Skeletal muscle cell (primary cell): ENCODE data around the gene CLK1.
"Not testable (repeated sequence)": the region's sequence is repeated elsewhere in the genome, so short reads cannot be mapped to it uniquely, and the experiment has no call there.

Source experiments
- DNase-seq: peaks from one replicate; pipeline ENCODE4 v3.0.0-alpha.2; 2010; ENCODE audit warnings: low read depth
- H3K4me3 ChIP-seq: 2 replicates; pipeline ENCODE4 v1.5.1; 2011; ENCODE audit warnings: low read depth, mild to moderate bottlenecking, control low read depth, low read length, moderate library complexity

Gene CLK1

DNA sequence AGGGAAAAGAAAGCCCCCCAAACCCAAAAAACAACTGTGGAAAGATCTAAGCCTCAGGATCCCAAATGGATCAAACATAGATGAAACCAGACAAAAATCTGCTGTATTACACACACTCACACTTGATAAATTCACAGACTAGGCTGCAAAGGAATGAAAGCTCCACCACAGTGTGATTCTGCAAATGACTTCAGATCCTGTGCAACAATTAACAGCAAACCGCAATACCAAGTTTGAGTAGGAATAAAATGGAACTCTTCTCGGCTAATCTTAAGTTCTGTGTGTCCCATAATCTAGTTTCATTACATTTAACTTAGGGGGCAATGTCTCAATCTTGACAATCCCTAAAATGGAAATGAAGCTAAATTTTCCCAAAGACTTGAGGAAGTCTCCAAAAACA is 11.9 kb downstream of the CLK1 start:
- H3K4me3 ChIP-seq: no peak overlapping the region
- no peak for DNase-seq

DNA sequence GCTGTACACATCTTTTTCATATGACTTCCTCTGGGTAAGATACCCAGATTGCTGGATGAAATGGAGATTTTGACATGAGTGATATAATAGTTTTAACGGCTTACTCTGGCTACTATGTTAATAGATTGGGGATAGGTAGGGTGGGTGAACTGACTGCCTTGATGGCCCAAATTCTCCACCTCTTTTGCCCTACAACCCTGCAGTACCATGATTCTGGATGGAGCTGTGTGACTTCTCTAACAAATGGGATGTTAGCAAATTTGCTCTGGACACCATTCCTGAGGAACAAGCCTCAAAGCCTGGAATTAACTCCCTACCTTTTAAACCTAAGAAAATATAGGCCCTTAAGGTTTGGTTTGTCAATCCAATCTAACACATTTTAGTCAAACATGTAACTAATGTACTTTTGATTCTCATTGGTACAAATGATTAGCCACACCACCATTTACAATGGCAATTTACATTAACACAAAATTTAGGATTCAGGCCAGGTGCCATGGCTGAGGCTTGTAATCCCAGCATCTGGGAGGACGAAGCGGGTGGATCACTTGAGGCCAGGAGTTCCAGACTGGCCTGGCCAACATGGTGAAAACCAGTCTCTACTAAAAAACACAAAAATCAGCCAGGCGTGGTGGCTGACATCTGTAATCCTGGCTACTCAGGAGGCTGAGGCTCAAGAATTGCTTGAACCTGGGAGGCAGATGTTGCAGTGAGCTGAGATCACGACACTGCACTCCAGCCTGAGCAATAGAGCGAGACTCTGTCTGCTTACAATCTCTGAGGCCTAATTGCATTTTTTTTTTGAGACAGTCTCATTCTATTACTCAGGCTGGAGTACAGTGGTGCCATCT is 12.8 kb downstream of the CLK1 start:
- no peak overlapping the region for H3K4me3 ChIP-seq
- DNase-seq: no peak

DNA sequence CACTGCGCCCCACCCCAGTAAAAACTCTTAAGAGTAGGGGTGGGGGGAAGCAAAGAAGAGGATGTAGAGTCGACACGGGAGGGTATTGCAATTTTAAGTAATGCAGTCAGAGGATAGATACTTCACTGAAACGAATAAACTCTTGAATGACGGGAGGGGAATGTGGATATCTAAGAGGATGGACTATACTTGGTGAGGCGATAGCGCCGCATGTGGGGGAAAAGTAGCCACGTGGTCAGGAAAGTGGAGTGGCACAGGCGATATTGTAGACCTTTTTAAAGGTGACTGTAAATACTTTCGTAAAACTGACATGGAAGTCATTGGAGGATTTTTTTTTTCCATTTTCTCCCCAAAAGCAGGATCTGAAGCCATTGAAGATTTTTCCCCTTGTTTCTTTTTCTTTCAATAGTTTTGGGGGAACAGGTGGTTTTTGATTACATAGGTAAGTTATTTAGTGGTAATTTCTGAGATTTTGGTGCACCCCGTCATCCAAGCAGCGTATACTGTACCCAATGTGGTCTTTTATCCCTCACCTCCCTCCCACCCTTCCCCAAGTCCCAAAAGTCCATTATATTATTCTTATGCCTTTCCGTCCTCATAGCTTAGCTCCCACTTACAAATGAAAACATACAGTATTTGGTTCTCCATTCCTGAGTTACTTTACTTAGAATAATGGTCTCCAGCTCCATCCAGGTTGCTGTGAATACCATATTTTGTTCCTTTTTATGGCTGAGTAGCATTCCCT is 13.8 kb downstream of the CLK1 start:
- no peak for DNase-seq
- no peak overlapping the region for H3K4me3 ChIP-seq

DNA sequence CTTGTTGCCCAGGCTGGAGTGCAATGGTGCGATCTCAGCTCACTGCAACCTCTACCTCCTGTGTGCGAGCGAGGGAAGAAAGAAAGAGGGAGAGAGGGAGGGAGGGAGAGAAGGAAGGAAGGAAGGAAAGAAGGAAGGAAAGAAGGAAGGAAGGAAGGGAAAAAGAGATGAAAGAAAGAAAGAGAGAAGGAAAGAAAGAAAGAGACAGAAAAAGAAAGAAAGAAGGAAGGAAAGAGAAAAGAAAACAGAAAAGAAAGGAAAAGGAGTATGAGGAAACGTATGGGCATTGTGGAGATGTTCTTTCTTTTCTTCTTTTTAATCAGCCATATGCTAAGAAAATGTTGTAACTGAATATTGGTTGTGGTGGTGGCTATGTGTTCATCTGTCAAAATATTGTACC is 16.5 kb downstream of the CLK1 start:
- H3K4me3 ChIP-seq: no peak overlapping the region

DNA sequence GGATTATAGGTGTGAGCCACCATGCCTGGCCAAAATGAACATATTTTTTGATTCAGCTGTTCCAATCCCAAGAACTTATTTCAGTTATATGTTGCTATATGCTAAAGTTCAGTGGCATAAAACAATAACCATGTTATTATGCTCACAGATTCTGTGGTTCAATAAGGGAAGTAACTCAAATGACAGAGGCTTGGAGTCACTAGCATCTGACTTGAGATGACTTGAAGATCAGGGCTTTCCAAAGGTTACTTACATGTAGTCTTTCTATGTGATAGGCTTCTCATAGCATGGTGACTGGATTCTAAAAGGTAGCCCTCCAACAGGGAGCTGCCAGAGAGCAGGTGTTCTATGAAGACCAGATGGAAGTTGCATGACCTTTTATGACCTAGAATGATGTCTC is 17.2 kb downstream of the CLK1 start:
- no peak overlapping the region for H3K4me3 ChIP-seq
- no peak for DNase-seq

More for the DNA sequence above, 16.5 kb downstream of the CLK1 start:
- DNase-seq: no peak

DNA sequence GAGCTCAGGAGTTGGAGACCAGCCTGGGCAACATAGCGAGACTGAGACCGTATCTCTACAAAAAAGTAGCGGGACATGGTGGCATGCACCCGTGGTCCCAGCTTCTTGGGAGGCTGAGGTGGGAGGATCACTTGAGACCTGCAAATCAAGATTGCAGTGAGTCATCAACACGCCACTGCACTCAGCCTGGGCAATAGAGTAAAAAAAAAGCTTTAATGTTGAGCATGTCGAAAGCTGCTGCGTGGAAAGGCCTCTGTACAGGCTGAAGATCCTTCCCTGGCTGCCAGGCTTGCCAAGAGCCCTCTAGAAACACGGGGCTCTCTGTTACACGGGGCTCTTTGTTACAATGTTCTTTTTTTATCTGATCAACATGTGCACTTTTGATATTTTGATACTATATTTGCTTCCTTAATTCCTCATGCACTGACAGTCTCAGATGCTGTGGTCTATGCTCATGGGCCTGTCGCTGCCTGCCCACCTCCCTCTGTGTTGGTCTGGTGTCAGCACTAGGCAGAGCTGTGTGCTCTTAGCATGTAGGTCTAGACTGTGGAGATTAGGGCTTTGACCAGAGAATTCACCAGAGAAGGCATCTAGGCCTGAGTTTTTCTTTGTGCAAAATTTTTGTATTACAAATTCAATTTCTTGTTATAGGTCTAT is 18.7 kb downstream of the CLK1 start:
- no peak overlapping the region for H3K4me3 ChIP-seq
- DNase-seq: no peak

DNA sequence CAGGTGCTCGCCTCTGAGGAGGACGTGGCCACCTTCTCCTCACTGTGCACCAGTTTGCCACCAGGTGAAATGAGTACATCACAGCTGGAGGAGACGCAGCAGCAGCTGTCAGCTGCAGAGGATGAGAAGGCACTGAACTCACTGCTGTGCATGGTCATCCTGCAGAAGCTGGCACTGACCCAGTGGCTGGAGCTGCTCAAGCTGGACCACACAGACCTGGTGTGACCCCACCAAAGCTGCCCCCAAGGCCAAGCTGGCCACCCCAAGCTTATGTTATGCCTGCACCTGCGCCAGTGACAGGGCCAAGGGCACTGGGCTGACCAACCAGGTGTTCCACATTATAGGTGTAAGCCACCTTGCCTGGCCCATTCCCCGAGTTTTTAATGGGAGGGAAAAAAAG is 19.3 kb downstream of the CLK1 start:
- H3K4me3 ChIP-seq: no peak overlapping the region
- DNase-seq: no peak

DNA sequence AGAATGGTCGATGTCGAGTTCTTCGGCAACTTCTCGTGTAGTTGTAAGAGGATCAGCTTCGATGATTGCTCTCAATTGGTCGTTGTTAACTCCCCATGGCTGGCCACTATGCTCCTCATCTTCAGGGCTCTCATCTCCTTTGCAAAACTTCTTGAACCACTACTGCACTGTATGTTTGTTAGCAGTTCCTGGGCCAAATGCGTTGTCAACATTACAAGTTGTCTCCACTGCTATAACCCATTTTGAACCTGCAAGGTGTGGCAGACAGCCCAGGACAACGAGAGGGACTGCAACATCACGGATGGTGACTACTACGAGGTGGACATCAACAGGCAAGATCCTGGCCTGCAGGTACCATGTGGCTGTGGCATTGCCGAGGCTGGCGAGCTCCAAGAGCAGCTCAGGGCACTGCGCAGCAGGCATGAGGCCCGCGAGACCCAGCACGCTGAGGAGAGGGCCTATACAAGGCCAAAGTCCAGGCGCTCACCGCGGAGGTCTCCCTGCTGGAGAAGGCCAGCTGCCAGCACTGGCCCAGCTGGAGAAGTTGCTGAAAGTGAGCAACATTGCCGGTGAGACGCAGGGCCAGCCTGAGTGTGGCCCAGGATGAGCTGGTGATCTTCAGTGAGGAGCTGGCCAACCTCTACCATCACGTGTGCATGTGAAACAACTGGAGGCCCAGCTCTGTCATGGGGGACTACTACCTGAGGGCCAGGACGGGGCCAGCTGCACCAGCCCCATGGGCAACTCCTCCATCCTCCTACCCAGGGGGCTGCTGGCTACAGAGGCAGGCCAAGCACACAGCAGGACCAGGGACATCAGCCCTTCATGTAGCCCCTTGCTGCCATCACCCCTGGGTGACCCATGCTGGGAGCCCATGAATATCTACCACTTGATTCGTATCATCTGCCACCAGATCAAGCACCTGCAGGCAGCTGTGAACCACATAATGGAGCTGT is 20.2 kb downstream of the CLK1 start:
- no peak overlapping the region for H3K4me3 ChIP-seq
- no peak for DNase-seq

DNA sequence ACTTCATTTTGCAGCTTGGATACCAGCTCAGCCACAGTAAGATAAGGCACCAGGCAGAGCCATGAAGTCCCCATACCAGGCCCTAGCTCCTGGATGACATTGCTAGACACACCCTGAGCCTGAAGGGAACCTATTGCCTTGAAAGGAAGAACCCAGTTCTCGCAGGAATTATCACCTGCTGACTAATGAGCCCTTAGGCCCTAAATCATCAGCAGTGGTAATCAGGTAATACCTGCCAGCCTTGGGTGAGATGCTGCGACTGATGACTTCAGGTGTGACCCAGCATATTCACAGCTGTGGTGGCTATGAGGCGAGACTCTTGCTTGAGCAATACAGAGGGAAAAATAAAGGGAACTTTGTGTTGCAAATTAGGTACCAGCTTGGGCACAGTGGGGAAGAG is 24.9 kb downstream of the CLK1 start:
- H3K4me3 ChIP-seq: no peak overlapping the region
- DNase-seq: no peak

DNA sequence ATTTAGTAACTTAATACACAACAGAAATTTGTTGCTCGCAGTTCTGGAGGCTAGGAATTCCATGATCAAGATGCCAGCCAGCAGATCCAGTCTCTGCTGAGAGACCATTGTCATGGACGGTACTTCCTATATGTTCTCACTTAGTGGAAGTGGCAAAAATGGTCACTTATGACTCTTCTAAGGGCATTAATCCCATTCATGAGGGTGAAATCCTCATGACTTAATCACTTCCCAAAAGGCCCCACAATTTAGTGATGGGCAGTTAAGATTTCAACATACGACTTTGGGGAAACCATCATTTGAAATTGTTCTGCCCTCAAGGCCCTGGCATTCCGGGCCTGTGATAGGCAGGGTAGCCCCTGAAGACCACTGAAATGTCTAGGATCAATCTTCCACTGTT is 29.8 kb downstream of the CLK1 start:
- DNase-seq: no peak
- no peak overlapping the region for H3K4me3 ChIP-seq

DNA sequence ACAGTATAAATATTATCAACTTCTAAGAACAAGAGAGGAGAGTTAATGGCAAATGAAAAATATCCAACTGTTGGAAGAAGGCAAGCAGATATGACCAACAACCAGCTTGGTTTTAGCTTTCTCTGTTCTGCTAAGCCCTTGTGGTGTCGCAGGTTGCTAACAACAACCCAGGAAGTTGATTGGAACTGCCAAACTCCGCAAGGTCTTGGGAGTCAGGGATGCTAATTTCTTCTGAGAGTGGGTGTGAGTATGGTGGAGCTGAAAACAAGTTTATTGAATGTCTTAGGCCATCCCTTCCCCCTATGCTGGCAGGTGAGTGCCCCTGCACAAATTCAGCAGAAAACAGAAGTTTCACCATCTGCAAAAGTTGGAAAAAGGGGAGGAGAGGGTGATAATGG is 35.2 kb downstream of the CLK1 start:
- DNase-seq: no peak
- no peak overlapping the region for H3K4me3 ChIP-seq

DNA sequence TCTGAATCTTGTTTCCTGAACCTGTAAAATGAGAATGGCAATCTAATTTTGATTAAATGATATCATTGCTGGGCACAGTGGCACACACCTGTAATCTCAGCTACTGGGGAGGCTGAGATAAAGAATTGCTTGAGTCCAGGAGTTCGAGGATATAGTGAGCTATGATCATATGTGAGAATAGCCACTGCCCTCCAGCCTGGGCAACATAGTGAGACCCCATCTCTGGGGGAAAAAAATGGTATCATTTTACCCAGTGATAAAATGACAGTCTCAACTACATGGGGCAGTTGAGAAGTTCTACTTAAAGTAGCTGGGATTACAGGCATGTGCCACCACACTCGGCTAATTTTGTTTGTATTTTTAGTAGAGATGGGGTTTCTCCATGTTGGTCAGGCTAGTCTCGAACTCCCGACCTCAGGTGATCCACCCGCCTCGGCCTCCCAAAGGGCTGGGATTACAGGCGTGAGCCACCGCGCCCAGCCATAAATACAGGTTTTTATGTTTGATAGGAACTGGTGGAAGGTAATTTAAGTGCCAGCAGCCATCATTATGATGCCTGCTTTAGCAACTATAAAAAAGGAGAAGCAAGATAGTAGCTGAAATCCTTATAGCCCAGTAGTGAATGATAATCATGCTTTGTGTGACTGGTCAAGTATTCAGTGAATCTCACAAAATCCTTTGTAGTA is 35.7 kb downstream of the CLK1 start:
- no peak for DNase-seq
- no peak overlapping the region for H3K4me3 ChIP-seq

DNA sequence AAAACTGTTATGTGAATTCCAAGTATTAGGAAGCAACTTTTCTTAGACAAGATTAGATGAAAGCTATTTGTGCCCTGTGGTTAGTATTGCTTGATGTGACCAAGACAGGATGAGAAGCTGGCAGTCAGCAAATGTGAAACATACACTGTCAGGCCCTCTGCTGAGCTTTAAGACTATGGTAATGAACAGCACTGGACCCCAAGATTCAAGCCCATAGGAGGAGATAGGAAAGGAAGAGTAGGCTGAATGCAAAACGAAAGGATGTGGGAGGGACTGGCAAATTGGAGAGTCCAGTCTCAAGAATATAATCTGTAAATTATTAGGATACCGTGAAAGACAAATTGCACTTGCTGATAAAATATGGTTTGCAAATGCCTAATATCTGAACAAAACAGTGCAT is 36.4 kb downstream of the CLK1 start:
- DNase-seq: no peak
- H3K4me3 ChIP-seq: no peak overlapping the region

DNA sequence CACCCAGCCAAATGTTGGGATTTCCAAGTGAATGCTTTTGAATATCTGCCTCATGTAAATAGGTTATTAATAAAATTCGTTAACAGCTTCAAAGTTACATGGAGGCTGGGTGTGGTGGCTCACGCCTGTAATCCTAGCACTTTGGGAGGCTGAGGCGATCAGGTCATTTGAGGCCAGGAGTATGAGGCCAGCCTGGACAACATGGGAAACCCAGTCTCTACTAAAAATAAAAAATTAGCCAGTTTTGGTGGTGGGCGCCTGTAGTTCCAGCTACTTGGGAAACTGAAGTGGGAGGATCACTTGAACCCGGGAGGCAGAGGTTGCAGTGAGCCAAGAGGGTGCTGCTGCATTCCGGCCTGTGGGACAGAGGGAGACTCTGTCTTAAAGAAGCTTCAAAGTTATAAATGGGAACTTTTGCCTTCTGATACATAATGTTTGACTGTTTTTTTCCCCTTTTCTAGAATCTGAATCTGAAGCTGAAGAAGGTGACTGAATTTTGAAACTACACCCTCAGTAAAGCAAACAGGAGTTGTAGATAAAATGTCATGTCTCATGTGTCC is 42.7 kb downstream of the CLK1 start:
- no peak overlapping the region for H3K4me3 ChIP-seq
- no peak for DNase-seq

DNA sequence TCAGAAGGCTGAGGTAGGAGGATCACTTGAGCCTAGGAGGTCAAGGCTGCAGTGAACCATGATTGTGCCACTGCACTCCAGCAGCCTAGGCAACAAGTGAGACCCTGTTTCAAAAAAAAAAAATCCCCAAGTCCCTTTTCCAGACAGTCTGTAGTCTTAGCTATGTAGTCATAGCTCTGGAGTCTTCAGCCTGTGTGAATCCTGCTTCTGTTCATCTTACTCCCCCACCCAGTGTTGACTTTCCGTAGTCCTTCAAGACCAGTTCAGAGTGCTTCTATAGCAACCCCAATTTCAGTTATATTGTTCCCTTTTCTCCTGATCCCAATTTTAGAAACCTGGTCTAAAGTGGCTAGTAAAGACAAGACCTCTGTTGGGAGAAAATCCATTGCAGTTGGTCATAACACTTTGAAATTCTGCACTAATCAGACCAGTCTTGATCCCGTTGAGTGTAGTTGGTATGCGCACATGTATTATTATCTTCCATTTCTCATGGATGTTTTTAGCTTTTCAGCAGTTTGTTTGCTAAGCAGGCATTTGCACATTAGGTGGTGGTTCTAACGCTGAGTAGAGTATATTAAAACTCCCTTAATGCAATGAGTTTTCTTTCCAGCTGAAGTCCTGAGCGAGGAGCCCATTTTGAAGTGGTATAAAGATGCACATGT is 43.8 kb downstream of the CLK1 start:
- no peak overlapping the region for H3K4me3 ChIP-seq
- DNase-seq: no peak

DNA sequence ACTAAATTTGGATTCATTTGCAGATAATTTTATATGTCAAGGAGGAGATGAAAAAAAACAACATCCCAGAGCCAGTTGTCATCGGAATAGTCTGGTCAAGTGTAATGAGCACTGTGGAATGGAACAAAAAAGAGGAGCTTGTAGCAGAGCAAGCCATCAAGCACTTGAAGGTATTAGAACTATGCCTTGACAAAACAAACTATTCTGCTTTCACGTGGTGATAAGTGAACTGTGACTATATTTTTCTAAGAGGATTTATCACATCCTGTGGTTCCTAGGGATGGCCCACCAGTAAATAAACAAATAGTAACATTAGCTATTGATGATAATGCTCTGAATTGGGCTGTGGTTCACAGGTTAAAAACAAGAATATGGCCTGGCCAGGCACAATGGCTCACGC is 45.7 kb downstream of the CLK1 start:
- DNase-seq, H3K4me3 ChIP-seq: not testable (repeated sequence)

DNA sequence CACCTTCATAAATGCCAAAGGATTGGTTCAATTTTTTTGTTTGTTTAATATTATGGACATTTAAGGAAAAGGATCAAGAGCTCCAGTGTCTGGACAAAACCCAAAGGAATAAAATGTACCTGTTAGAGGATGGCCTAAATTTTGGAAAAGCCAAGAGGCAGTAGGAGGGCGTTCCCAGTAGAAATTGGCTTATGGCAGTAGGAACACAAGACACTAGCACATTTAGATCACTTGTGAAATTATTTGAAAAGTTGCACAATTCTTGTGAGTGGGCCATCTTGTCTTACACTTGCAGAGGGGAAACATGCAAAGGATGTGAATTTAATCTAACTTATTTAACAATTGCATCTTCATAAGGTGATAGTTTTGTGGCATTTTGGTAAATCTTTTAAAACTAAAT is 49.5 kb downstream of the CLK1 start:
- no peak overlapping the region for H3K4me3 ChIP-seq
- no peak for DNase-seq

DNA sequence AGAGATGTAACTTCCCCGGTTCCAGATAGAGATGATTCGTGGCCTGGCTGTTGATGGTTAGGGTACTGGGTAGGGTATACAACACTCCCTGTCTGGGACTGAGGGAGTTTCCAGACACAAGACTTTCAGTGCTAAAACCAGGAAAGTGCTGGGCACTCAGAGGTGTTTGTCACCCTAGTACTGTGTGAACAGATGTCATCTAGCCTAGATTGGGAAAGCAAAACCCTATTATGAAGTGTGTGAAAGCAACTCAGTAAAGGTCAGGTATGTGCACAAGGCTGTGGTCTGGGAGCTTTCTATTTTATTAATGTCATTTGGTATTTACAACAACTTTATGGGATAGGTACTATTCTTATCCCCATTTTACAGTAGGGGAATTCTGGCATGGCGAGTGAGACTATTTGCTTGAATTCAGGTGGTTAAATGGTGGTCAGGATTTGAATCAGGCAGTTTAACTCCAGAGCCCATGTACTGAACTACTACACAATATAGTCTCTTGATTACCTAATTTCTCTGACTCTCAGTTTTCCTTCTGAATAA is 50.1 kb downstream of the CLK1 start:
- DNase-seq: no peak
- H3K4me3 ChIP-seq: no peak overlapping the region
